Measurements from ENCODE around the gene SLC2A13. TPM values are rescaled to one million over a fixed set of nuclear protein-coding genes. Genes with fewer than 3 reads are reported as not detected.

The SLC2A13 gene
- total RNA-seq, 6 experiments from 2014 or later: 5.2 to 11.7 (median 8.7) TPM

- no peaks in the 10 kb centered on the region for H3K9me3 ChIP-seq
- no peaks in the 10 kb centered on the region for H3K36me3 ChIP-seq
- TF ChIP-seq, protein P1, sequence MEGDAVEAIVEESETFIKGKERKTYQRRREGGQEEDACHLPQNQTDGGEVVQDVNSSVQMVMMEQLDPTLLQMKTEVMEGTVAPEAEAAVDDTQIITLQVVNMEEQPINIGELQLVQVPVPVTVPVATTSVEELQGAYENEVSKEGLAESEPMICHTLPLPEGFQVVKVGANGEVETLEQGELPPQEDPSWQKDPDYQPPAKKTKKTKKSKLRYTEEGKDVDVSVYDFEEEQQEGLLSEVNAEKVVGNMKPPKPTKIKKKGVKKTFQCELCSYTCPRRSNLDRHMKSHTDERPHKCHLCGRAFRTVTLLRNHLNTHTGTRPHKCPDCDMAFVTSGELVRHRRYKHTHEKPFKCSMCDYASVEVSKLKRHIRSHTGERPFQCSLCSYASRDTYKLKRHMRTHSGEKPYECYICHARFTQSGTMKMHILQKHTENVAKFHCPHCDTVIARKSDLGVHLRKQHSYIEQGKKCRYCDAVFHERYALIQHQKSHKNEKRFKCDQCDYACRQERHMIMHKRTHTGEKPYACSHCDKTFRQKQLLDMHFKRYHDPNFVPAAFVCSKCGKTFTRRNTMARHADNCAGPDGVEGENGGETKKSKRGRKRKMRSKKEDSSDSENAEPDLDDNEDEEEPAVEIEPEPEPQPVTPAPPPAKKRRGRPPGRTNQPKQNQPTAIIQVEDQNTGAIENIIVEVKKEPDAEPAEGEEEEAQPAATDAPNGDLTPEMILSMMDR (IDR thresholded peaks at IDR 0.05): no peak
- TF ChIP-seq POLR2A (IDR thresholded peaks at IDR 0.05): no peak
- ATAC-seq: no peak
- WGBS (ENCODE audit: insufficient coverage, low coverage, low lambda C conversion rate, missing lambda C conversion rate): 90% methylated on average over 2 of the region's 2 CpGs
- H3K27me3 ChIP-seq: no peaks in the 10 kb centered on the region
- intact Hi-C loops (cut with DNase I): no loop called here
- DNase-seq: no peak
- H3K27ac ChIP-seq: no peak overlapping the region
- no peaks in the 10 kb centered on the region for H3K4me1 ChIP-seq
- no peak overlapping the region for H3K4me3 ChIP-seq
Observed at GRCh38 chr12:39956725-39957124, 149.2 kb downstream of the SLC2A13 start.

GRCh38 chr12:39946361-39947280, 159.3 kb downstream of the SLC2A13 start:
- DNase-seq (no peak), ATAC-seq (no peak)
- no peak for TF ChIP-seq POLR2A (IDR thresholded peaks at IDR 0.05)
- TF ChIP-seq, protein P1 (IDR thresholded peaks at IDR 0.05): no peak
- H3K9me3 ChIP-seq: no peaks in the 10 kb centered on the region
- no peaks in the 10 kb centered on the region for H3K36me3 ChIP-seq
- WGBS (ENCODE audit: insufficient coverage, low coverage, low lambda C conversion rate, missing lambda C conversion rate): 74% methylated on average over 3 of the region's 14 CpGs
- no peak overlapping the region for H3K4me3 ChIP-seq
- no peaks in the 10 kb centered on the region for H3K27me3 ChIP-seq
- intact Hi-C loops (cut with DNase I): no loop called here
- no peaks in the 10 kb centered on the region for H3K4me1 ChIP-seq
- no peak overlapping the region for H3K27ac ChIP-seq

DNA sequence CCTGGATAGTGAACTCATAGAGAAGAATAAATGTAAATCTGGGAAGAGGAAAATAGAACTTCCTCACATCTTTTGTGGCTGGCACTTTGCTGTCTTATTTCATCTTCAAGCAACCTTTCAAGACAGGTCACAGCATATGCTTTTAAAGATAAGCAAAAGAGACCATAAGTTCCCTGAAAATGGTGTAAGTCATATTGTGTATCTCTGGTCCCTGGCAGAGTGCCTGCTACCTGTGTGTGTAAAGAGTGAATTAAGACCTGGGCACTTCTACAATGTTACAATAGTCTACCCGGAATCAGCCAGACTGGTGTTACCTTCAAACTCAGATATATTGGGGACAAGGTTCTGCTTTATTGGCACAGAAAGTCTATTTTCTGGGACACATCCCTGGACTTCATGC, 168.8 kb downstream of the SLC2A13 start:
- Histone ChIP-seq H3K36me3 (no peaks in the 10 kb centered on the region), H3K27me3 (no peaks in the 10 kb centered on the region), H3K4me3 (no peak overlapping the region), H3K9me3 (no peaks in the 10 kb centered on the region), H3K4me1 (peaks cover 0 to 18% (median 5%) of the 10 kb centered on the region in 4 donors), H3K27ac (no peak overlapping the region)
- intact Hi-C loops (cut with DNase I): no loop called here
- 10% methylated on average over 1 of the region's 1 CpG for WGBS (ENCODE audit: insufficient coverage, low coverage, low lambda C conversion rate, missing lambda C conversion rate)
- TF ChIP-seq, protein P1 (IDR thresholded peaks at IDR 0.05): no peak
- no peak for TF ChIP-seq POLR2A (IDR thresholded peaks at IDR 0.05)
- ATAC-seq (peak; percentile 54 to 87 (median 77)), DNase-seq (peak in 1 of 3 donors; percentile 49)

GRCh38 chr12:39935839-39936238, 170.0 kb downstream of the SLC2A13 start:
- no peak for DNase-seq
- Histone ChIP-seq H3K9me3 (no peaks in the 10 kb centered on the region), H3K27me3 (no peaks in the 10 kb centered on the region), H3K4me1 (peaks cover 0 to 31% (median 9%) of the 10 kb centered on the region in 4 donors), H3K4me3 (no peak overlapping the region), H3K27ac (no peak overlapping the region), H3K36me3 (no peaks in the 10 kb centered on the region)
- 61% methylated on average over 2 of the region's 2 CpGs for WGBS (ENCODE audit: insufficient coverage, low coverage, low lambda C conversion rate, missing lambda C conversion rate)
- TF ChIP-seq POLR2A (IDR thresholded peaks at IDR 0.05): no peak
- TF ChIP-seq, protein P1 (IDR thresholded peaks at IDR 0.05): no peak
- ATAC-seq: no peak
- intact Hi-C loops (cut with DNase I): no loop called here
